Measurements from ENCODE around the gene HLA-DRB5. TPM values are rescaled to one million over a fixed set of nuclear protein-coding genes. Genes with fewer than 3 reads are reported as not detected.

The HLA-DRB5 gene
- total and polyA plus RNA-seq, 2 of the 8 experiments (the other 6 are each of a cell fraction or from before 2014, with no cell fraction given) = 0.83 to 1.4 TPM

- TF ChIP-seq EP300 (IDR thresholded peaks at IDR 0.05; ENCODE audit: borderline replicate concordance in 1 of 2, low read depth in 2 of 2, low read length in 2 of 2) (no peak), POLR2AphosphoS5 (IDR thresholded peaks at IDR 0.05; ENCODE audit: low read depth, low read length) (no peak), RBBP5 (IDR thresholded peaks at IDR 0.05; ENCODE audit: borderline replicate concordance, low read depth, low read length) (no peak)
Measured at GRCh38 chr6:32551410-32551809, 21.3 kb upstream of the HLA-DRB5 start (continued).
